ENCODE measurements around the gene ZNF592.

The ZNF592 gene

GRCh38 chr15:84748274-84749110 lies at the start of gene ZNF592:
ZNF592 (plus strand) TSS chr15:84748592; CDS start chr15:84782676, 34,084 bp downstream.
- ATAC-seq, result peak; percentile 62
- TF ChIP-seq TCF4 (CRISPR knock-in tag; IDR thresholded peaks at IDR 0.05; ENCODE audit: borderline replicate concordance) (no peak), ZC3H10 (CRISPR knock-in tag; IDR thresholded peaks at IDR 0.05) (no peak), PPARA (CRISPR knock-in tag; IDR thresholded peaks at IDR 0.05; ENCODE audit: borderline replicate concordance) (no peak), PATZ1 (CRISPR knock-in tag; IDR thresholded peaks at IDR 0.05; ENCODE audit: borderline replicate concordance) (no peak), POU6F1 (CRISPR knock-in tag; IDR thresholded peaks at IDR 0.05; ENCODE audit: borderline replicate concordance, low read depth) (no peak), ZNF565 (CRISPR knock-in tag; conservative IDR thresholded peaks at IDR 0.05; ENCODE audit: low read depth) (no peak), ZNF70 (CRISPR knock-in tag; IDR thresholded peaks at IDR 0.05) (no peak), CSRNP3 (CRISPR knock-in tag; IDR thresholded peaks at IDR 0.05) (no peak), TOX (CRISPR knock-in tag; IDR thresholded peaks at IDR 0.05; ENCODE audit: borderline replicate concordance) (no peak), ZNF8 (CRISPR knock-in tag; IDR thresholded peaks at IDR 0.05) (no peak)

- no peak for TF ChIP-seq TOX (CRISPR knock-in tag; IDR thresholded peaks at IDR 0.05; ENCODE audit: borderline replicate concordance)
- TF ChIP-seq TCF4 (CRISPR knock-in tag; IDR thresholded peaks at IDR 0.05; ENCODE audit: borderline replicate concordance), result no peak
- no peak for TF ChIP-seq POU6F1 (CRISPR knock-in tag; IDR thresholded peaks at IDR 0.05; ENCODE audit: borderline replicate concordance, low read depth)
- no peak for TF ChIP-seq ZC3H10 (CRISPR knock-in tag; IDR thresholded peaks at IDR 0.05)
- no peak for TF ChIP-seq SNAI2 (CRISPR knock-in tag; IDR thresholded peaks at IDR 0.05)
- TF ChIP-seq ZNF70 (CRISPR knock-in tag; IDR thresholded peaks at IDR 0.05), result no peak
- no peak for TF ChIP-seq GLIS3 (CRISPR knock-in tag; IDR thresholded peaks at IDR 0.05)
- TF ChIP-seq RARB (CRISPR knock-in tag; IDR thresholded peaks at IDR 0.05), result no peak
- TF ChIP-seq OSR1 (CRISPR knock-in tag; IDR thresholded peaks at IDR 0.05), result no peak
- TF ChIP-seq PATZ1 (CRISPR knock-in tag; IDR thresholded peaks at IDR 0.05; ENCODE audit: borderline replicate concordance), result no peak
- no peak for TF ChIP-seq BACH2 (CRISPR knock-in tag; IDR thresholded peaks at IDR 0.05; ENCODE audit: borderline replicate concordance)
- TF ChIP-seq ARNTL (CRISPR knock-in tag; IDR thresholded peaks at IDR 0.05; ENCODE audit: borderline replicate concordance, low read depth), result no peak
- TF ChIP-seq CREB5 (CRISPR knock-in tag; IDR thresholded peaks at IDR 0.05; ENCODE audit: low read depth), result no peak
- no peak for TF ChIP-seq ZFP3 (CRISPR knock-in tag; IDR thresholded peaks at IDR 0.05)
- no peak for TF ChIP-seq PPARA (CRISPR knock-in tag; IDR thresholded peaks at IDR 0.05; ENCODE audit: borderline replicate concordance)
- TF ChIP-seq TSHZ2 (CRISPR knock-in tag; IDR thresholded peaks at IDR 0.05), result no peak
- ATAC-seq, result no peak
These were observed 48.7 kb upstream of the ZNF592 start for GRCh38 chr15:84699538-84700191.
